Prostate gland (tissue), 2 donors: ENCODE measurements around the gene POTEH.
"Not testable (repeated sequence)": the region's sequence is repeated elsewhere in the genome, so short reads cannot be mapped to it uniquely, and the experiment has no call there.

ENCODE experiments used
- CTCF ChIP-seq, 4 experiments: fragments of 200-600 bp in 2 of 4; fragments of 450-650 bp in 2 of 4; sonication (generic) in 2 of 4; IDR thresholded peaks; 1 replicate in 3 of 4; 2 replicates in 1 of 4; pipeline ENCODE4 v1.5.1; 2016 to 2019; ENCODE audit warnings: antibody characterized with exemption in 4 of 4, mild to moderate bottlenecking in 2 of 4, moderate library complexity in 2 of 4
- POLR2A ChIP-seq: fragments of 450-650 bp; IDR thresholded peaks from one replicate; pipeline ENCODE4 v1.6.1; 2016; ENCODE audit warnings: antibody characterized with exemption, mild to moderate bottlenecking

GRCh38 chr22:15763559-15763958 lies 73.7 kb downstream of the POTEH start:
- not testable (repeated sequence) for TF ChIP-seq POLR2A; CTCF (IDR thresholded peaks at IDR 0.05)
